DND-41 (cell line): Measurements from ENCODE around the gene PLA2G10.

Experiments
- ATAC-seq: fragments of 200-7000 bp; cut with Tn5 transposase; 3 replicates; pipeline ENCODE4 v1.9.1; 2021; ENCODE audit warnings: low read depth; ENCODE audit not compliant: insufficient read depth
- DNase-seq: peaks from one replicate; pipeline ENCODE4 v3.0.0-alpha.2; 2020
- H2AFZ ChIP-seq: 2 replicates; pipeline ENCODE4 v1.6.0; 2012; ENCODE audit warnings: low read depth, low read length
- H3K27ac ChIP-seq: 2 replicates; pipeline ENCODE4 v1.5.1; 2012; ENCODE audit warnings: low read length, inconsistent platforms
- H3K27me3 ChIP-seq: fragments of 200-600 bp; sonication (generic); 2 replicates; pipeline ENCODE4 v1.6.0; 2012; ENCODE audit warnings: low read length, mild to moderate bottlenecking, inconsistent platforms; ENCODE audit not compliant: insufficient read depth, poor library complexity
- H3K36me3 ChIP-seq: 2 replicates; pipeline ENCODE4 v1.5.1; 2012; ENCODE audit warnings: low read length, inconsistent platforms; ENCODE audit not compliant: insufficient read depth
- H3K4me1 ChIP-seq: 2 replicates; pipeline ENCODE4 v1.5.1; 2012; ENCODE audit warnings: mild to moderate bottlenecking, low read length; ENCODE audit not compliant: insufficient read depth
- H3K4me2 ChIP-seq: 2 replicates; pipeline ENCODE4 v1.6.0; 2012; ENCODE audit warnings: mild to moderate bottlenecking, moderate library complexity, low read length, inconsistent platforms; ENCODE audit not compliant: insufficient read depth
- H3K4me3 ChIP-seq, 2 experiments: fragments of 200-600 bp in 1 of 2; shearing (Covaris generic) in 1 of 2; 2 replicates each; pipeline ENCODE4 v1.5.1; 2012 to 2016; ENCODE audit warnings: inconsistent platforms in 2 of 2, low read length in 2 of 2, mild to moderate bottlenecking in 2 of 2, low read depth in 1 of 2, moderate library complexity in 1 of 2
- H3K79me2 ChIP-seq: 2 replicates; pipeline ENCODE4 v1.6.0; 2012; ENCODE audit warnings: low read length, inconsistent platforms; ENCODE audit not compliant: insufficient read depth
- H3K9ac ChIP-seq: 2 replicates; pipeline ENCODE4 v1.6.0; 2012; ENCODE audit warnings: low read depth, mild to moderate bottlenecking, inconsistent platforms, low read length, moderate library complexity
- H3K9me3 ChIP-seq: 2 replicates; pipeline ENCODE4 v1.5.1; 2012; ENCODE audit warnings: low read length, moderate library complexity, mild to moderate bottlenecking, inconsistent platforms; ENCODE audit not compliant: insufficient read depth, severe bottlenecking
- H4K20me1 ChIP-seq: 2 replicates; pipeline ENCODE4 v1.6.0; 2012; ENCODE audit warnings: low read length; ENCODE audit not compliant: insufficient read depth
- EZH2 ChIP-seq: IDR thresholded peaks from 3 replicates; pipeline ENCODE4 v1.6.1; 2012; ENCODE audit warnings: borderline replicate concordance, low read depth, mild to moderate bottlenecking, moderate library complexity, low read length, inconsistent platforms; ENCODE audit not compliant: severe bottlenecking
- TF ChIP-seq, protein P1 (sequence below): IDR thresholded peaks from 2 replicates; pipeline ENCODE4 v1.5.1; 2012; ENCODE audit warnings: borderline replicate concordance, low read length, moderate library complexity, mild to moderate bottlenecking; ENCODE audit not compliant: poor library complexity, severe bottlenecking; ENCODE audit errors: extremely low read depth

The PLA2G10 gene

DNA sequence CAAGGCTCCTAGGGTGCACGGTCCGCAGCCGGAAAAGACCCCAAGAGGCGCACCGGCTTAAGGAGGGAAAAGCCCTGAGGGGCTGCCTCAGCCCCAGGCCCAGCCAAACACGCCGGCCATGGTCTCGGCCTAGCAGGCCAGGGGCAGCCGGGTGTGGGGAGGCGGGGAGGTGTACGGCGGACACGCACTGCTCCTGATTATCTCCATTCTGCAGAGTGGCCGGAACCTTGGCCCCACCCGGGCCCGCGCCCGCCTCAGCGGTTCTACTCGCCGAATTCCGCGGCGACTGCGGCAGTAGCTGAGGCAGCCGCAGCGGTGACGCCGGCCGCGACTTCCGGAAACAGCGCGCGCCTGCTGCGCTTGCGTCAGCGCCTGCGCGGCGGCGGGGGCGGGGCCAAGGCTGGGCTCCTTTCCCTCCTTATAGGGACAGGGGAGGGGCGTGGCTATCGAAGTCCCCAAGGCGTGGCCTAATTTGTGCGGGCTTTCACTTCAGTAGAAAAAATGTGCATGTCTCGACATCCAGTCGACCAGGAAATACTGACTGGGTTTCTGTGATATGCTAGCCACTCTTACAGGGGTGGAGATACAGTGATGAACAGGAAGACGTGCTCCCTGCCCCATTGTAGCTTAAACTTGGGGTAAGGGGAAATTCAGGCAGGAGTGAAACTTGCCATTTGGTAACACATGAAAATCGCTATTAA is 64.0 kb downstream of the PLA2G10 start, which contains the start of gene PARN:
PARN (minus strand) TSS at position 342 of the 701 bp plus-strand sequence; CDS start at position 207, 135 bp downstream.
- TF ChIP-seq EZH2: no peak
- TF ChIP-seq, protein P1, sequence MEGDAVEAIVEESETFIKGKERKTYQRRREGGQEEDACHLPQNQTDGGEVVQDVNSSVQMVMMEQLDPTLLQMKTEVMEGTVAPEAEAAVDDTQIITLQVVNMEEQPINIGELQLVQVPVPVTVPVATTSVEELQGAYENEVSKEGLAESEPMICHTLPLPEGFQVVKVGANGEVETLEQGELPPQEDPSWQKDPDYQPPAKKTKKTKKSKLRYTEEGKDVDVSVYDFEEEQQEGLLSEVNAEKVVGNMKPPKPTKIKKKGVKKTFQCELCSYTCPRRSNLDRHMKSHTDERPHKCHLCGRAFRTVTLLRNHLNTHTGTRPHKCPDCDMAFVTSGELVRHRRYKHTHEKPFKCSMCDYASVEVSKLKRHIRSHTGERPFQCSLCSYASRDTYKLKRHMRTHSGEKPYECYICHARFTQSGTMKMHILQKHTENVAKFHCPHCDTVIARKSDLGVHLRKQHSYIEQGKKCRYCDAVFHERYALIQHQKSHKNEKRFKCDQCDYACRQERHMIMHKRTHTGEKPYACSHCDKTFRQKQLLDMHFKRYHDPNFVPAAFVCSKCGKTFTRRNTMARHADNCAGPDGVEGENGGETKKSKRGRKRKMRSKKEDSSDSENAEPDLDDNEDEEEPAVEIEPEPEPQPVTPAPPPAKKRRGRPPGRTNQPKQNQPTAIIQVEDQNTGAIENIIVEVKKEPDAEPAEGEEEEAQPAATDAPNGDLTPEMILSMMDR: no peak
- peak; percentile 97 for DNase-seq
- H3K27ac ChIP-seq: peak within 1 kb of the TSS; percentile 96
- peaks cover 16% of the 10 kb centered on the region for H4K20me1 ChIP-seq
- peaks cover 64% of the 10 kb centered on the region for H3K4me1 ChIP-seq
- H3K79me2 ChIP-seq: peaks cover 71% of the 10 kb centered on the region
- peaks cover 56% of the 10 kb centered on the region for H3K36me3 ChIP-seq
- peak within 1 kb of the TSS; percentile 80 to 91 for H3K4me3 ChIP-seq
- H3K9me3 ChIP-seq: no peaks in the 10 kb centered on the region
- H3K4me2 ChIP-seq: peak within 1 kb of the TSS; percentile 82
- peak within 1 kb of the TSS; percentile 90 for H2AFZ ChIP-seq
- no peaks in the 10 kb centered on the region for H3K27me3 ChIP-seq
- H3K9ac ChIP-seq: peak within 1 kb of the TSS; percentile 95
- ATAC-seq: peak; percentile 58

DNA sequence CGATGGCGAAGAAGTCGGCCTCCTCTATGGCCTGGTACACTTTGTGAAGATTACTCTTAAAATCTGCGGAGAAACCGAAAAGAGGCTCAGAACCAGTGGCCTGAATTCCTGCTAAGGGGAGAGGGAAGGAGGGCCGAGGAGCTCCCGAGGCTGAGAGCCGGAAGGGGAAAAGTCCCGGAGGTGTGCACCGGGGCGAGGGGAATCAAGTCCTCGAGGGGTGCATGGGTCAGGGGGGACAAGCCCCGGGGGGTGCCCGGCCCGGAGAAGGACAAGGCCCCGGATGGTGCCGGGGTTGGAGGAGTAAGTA is 64.5 kb downstream of the PLA2G10 start:
- peaks cover 59% of the 10 kb centered on the region for H3K4me1 ChIP-seq
- H3K9me3 ChIP-seq: no peaks in the 10 kb centered on the region
- peak overlapping the region; percentile 69 for H2AFZ ChIP-seq
- no peaks in the 10 kb centered on the region for H3K27me3 ChIP-seq
- peak overlapping the region; percentile 80 to 91 for H3K4me3 ChIP-seq
- H3K79me2 ChIP-seq: peaks cover 66% of the 10 kb centered on the region
- DNase-seq (no peak), ATAC-seq (peak; percentile 1; the same call in 2 of the 3 replicates)
- H4K20me1 ChIP-seq: peaks cover 10% of the 10 kb centered on the region
- peak overlapping the region; percentile 95 for H3K9ac ChIP-seq
- peak overlapping the region; percentile 82 for H3K4me2 ChIP-seq
- H3K27ac ChIP-seq: peak overlapping the region; percentile 91
- no peak for TF ChIP-seq EZH2
- TF ChIP-seq, protein P1: no peak
- peaks cover 56% of the 10 kb centered on the region for H3K36me3 ChIP-seq

DNA sequence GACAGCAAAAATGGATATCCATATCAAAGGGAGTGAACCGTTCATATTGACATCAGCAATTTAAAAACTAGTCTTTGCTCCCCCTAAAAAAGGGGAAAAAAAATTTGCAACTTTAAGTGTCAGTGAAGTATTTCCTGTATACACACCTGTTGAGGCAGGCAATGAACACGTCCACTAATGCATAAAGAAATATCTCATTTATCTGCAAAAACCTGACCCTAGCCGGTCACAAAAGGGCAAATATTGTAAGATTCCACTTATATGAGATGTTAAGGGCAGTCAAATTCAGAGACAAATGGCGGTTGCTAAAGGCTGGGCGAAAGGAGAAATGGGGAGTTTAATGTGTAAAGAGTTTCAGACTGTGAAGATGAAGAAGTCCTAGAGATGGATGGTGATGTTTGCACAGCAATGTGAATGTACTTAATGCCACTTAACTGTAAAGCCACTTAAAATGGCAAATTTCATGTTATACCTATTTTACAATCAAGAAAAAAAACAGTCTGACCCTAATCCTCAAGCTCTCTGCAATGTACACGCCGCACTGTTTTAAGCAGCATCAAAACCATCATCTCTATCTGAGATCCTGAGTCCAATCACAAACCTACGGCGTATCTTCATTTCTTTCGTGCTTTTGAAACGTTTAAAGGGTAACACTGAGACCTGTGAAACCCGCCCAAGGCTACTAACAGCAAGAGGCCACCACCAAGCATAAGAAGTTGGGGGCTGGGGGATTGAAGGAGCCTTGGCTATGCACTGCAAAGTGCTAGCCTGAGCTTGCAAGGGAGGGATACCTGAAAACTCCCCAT is 65.1 kb downstream of the PLA2G10 start:
- ATAC-seq (no peak), DNase-seq (peak; percentile 23)
- peaks cover 53% of the 10 kb centered on the region for H3K4me1 ChIP-seq
- peak overlapping the region; percentile 82 for H3K4me2 ChIP-seq
- H3K27me3 ChIP-seq: no peaks in the 10 kb centered on the region
- no peaks in the 10 kb centered on the region for H3K9me3 ChIP-seq
- H3K4me3 ChIP-seq: peak overlapping the region; percentile 80 to 91
- peaks cover 60% of the 10 kb centered on the region for H3K79me2 ChIP-seq
- H3K36me3 ChIP-seq: peaks cover 57% of the 10 kb centered on the region
- TF ChIP-seq EZH2: no peak
- TF ChIP-seq, protein P1: no peak
- peak overlapping the region; percentile 69 for H2AFZ ChIP-seq
- H3K27ac ChIP-seq: peak overlapping the region; percentile 91
- H3K9ac ChIP-seq: peak overlapping the region; percentile 95
- peaks cover 5% of the 10 kb centered on the region for H4K20me1 ChIP-seq
